Choroid plexus epithelial cell (primary cell): Measurements from ENCODE around the gene NFKB1.
"Not testable (repeated sequence)": the region's sequence is repeated elsewhere in the genome, so short reads cannot be mapped to it uniquely, and the experiment has no call there.

ENCODE experiments used
- DNase-seq: peaks from one replicate; pipeline ENCODE4 v3.0.0-alpha.2; 2010; ENCODE audit warnings: low read depth
- H3K4me3 ChIP-seq: 2 replicates; pipeline ENCODE4 v1.5.1; 2011; ENCODE audit warnings: low read depth, mild to moderate bottlenecking, control low read depth, low read length, moderate library complexity
- TF ChIP-seq, protein P1 (sequence below): conservative IDR thresholded peaks from 2 replicates; pipeline ENCODE4 v1.5.1; 2011; ENCODE audit warnings: low read depth, mild to moderate bottlenecking, control low read depth, inconsistent platforms, low read length, moderate library complexity

NFKB1 gene

GRCh38 chr4:102483120-102483519 lies 18.0 kb upstream of the NFKB1 start:
- no peak overlapping the region for H3K4me3 ChIP-seq
- TF ChIP-seq, protein P1, sequence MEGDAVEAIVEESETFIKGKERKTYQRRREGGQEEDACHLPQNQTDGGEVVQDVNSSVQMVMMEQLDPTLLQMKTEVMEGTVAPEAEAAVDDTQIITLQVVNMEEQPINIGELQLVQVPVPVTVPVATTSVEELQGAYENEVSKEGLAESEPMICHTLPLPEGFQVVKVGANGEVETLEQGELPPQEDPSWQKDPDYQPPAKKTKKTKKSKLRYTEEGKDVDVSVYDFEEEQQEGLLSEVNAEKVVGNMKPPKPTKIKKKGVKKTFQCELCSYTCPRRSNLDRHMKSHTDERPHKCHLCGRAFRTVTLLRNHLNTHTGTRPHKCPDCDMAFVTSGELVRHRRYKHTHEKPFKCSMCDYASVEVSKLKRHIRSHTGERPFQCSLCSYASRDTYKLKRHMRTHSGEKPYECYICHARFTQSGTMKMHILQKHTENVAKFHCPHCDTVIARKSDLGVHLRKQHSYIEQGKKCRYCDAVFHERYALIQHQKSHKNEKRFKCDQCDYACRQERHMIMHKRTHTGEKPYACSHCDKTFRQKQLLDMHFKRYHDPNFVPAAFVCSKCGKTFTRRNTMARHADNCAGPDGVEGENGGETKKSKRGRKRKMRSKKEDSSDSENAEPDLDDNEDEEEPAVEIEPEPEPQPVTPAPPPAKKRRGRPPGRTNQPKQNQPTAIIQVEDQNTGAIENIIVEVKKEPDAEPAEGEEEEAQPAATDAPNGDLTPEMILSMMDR, result no peak

GRCh38 chr4:102483990-102484692 lies 17.0 kb upstream of the NFKB1 start:
- DNase-seq, H3K4me3 ChIP-seq: not testable (repeated sequence)

More at GRCh38 chr4:102483120-102483519, 18.0 kb upstream of the NFKB1 start:
- no peak for DNase-seq

GRCh38 chr4:102492531-102493241 lies 8.5 kb upstream of the NFKB1 start:
- H3K4me3 ChIP-seq, result no peak overlapping the region
- TF ChIP-seq, protein P1, result no peak
- no peak for DNase-seq

GRCh38 chr4:102493257-102493656 lies 7.9 kb upstream of the NFKB1 start:
- DNase-seq, result no peak
- TF ChIP-seq, protein P1, result no peak
- no peak overlapping the region for H3K4me3 ChIP-seq

GRCh38 chr4:102493794-102494193 lies 7.4 kb upstream of the NFKB1 start:
- no peak overlapping the region for H3K4me3 ChIP-seq
- TF ChIP-seq, protein P1, result no peak
- DNase-seq, result no peak

GRCh38 chr4:102494603-102495002 lies 6.6 kb upstream of the NFKB1 start:
- no peak for DNase-seq
- H3K4me3 ChIP-seq, result no peak overlapping the region
- TF ChIP-seq, protein P1, result no peak

DNA sequence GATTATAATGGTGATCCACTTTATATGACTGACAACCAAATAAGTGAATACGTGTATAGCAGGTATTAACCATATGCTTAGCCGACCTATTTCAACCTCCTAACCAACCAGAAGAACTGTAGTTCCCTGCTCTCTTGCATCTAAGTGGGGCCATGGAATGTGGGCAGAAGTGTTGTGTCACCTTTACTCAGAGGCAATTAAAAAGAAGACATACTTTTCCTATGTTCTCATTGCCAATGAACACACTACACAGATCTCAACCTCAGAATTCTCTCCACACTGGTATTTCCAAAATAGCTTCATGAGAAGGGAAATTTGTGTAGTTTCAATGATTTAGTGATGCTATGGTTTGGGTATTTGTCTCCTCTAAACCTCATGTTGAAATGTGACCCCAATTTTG lies 3.2 kb upstream of the NFKB1 start:
- no peak for DNase-seq
- no peak overlapping the region for H3K4me3 ChIP-seq
- TF ChIP-seq, protein P1, result no peak
